ENCODE results near the gene RNF115.

DNA sequence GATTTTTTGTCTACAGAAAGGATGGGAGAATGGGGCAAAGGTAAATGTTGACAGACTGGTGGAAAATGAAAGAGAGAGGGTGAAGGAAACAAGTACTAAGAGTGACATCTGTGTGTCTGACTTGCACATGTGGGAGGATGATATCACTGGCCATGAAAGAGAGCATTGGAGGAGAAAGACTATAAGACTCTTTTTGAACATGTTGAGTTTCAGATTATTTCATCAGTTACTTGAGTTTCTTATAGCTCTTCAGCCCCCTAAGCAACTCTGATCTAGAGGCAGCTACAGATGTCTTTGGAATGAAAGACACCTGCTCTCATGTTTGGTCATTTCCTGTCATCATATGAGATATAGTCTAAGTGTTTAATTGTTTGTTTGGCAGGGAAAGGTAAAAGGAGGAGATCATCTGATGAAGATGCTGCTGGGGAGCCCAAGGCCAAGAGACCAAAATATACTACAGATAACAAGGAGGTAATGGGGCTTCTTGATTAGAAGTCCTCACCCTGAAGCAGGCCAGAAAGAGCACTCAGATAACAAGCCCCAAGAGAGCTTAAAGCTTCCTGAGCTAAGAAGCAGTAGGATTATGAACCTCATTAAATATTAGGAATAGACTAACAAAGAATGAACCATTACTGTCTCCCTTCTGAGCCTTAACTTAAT lies 4.6 kb upstream of the RNF115 start:
- TF ChIP-seq, protein P1, sequence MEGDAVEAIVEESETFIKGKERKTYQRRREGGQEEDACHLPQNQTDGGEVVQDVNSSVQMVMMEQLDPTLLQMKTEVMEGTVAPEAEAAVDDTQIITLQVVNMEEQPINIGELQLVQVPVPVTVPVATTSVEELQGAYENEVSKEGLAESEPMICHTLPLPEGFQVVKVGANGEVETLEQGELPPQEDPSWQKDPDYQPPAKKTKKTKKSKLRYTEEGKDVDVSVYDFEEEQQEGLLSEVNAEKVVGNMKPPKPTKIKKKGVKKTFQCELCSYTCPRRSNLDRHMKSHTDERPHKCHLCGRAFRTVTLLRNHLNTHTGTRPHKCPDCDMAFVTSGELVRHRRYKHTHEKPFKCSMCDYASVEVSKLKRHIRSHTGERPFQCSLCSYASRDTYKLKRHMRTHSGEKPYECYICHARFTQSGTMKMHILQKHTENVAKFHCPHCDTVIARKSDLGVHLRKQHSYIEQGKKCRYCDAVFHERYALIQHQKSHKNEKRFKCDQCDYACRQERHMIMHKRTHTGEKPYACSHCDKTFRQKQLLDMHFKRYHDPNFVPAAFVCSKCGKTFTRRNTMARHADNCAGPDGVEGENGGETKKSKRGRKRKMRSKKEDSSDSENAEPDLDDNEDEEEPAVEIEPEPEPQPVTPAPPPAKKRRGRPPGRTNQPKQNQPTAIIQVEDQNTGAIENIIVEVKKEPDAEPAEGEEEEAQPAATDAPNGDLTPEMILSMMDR (IDR thresholded peaks at IDR 0.05): no peak
- TF ChIP-seq EZH2 (IDR thresholded peaks at IDR 0.05; ENCODE audit: borderline replicate concordance, insufficient read depth, low read depth, low read length, poor library complexity, severe bottlenecking): no peak
